Measurements from ENCODE around the gene PAQR4.

DNA sequence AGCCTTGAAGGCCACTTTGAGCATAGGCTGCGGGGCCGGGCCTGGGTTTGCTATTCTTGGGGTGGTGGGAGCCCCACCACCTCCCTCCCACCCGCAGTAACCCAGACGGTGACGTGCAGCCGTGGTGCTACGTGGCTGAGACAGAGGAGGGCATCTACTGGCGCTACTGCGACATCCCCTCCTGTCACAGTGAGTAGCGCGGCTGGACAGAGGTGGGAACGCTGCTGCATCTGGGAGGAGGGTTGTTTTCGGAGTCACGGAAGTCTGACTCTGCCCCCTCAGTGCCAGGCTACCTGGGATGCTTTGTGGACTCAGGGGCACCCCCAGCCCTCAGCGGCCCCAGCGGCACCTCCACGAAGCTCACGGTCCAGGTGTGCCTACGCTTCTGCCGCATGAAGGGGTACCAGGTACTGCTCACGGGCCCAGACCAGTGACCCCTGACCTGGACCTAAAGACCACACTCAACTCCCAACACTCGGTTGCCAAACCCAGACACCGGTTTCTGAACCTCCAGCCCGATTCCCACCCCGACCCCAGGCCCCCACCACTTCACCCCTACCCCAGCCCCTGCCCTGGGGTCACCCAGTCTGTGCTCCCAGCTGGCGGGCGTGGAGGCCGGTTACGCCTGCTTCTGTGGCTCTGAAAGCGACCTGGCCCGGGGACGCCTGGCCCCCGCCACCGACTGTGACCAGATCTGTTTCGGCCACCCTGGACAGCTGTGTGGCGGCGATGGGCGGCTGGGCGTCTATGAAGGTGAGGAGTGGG is 2.9 kb upstream of the PAQR4 start:
- TF ChIP-seq POLR2AphosphoS5 (IDR thresholded peaks at IDR 0.05; ENCODE audit: borderline replicate concordance, low read depth, low read length) (no peak), EZH2 (IDR thresholded peaks at IDR 0.05) (no peak), FOXP2 (optimal IDR thresholded peaks at IDR 0.05; ENCODE audit: control extremely low read depth, extremely low read length, insufficient read depth) (no peak)
